Naive B cell (primary cell): ENCODE data around the gene TSNAX. TPM values are rescaled to one million over a fixed set of nuclear protein-coding genes. Genes with fewer than 3 reads are reported as not detected.

Experiments used
- polyA plus RNA-seq, 6 donors: library from polyadenylated mRNA; unstranded; fragments of 300-500 nt; fragmentation: Illumina TruSeq; gene quantifications; one replicate each; pipeline ENCODE4 v1.2.3, GENCODE V29; 2021; ENCODE audit warnings: low read depth in 6 of 6

The TSNAX gene
- polyA plus RNA-seq, 6 donors from 2014 or later, result 88.6 to 109 (median 92.6) TPM

Other genes with a start within 250 kb of the TSNAX start
- gene EXOC8, start 190.8 kb upstream of the TSNAX start, polyA plus RNA-seq, result 1 to 10 TPM; 3.2 to 6.0 (median 4.5) TPM
- 10 to 100 TPM; 15.6 to 24.7 (median 19.3) TPM for gene SPRTN, start 190.4 kb upstream of the TSNAX start, polyA plus RNA-seq
- gene EGLN1, start 106.4 kb upstream of the TSNAX start, polyA plus RNA-seq, result 10 to 100 TPM; 16.4 to 30.6 (median 21.6) TPM
- 1 to 10 TPM in 5 of 6 donors, not detected in 1; 1.3 to 2.2 (median 2.1) TPM for gene DISC1, start 98.1 kb downstream of the TSNAX start, polyA plus RNA-seq